PC-3 (cell line): Measurements from ENCODE around the gene LIPG. TPM values are rescaled to one million over a fixed set of nuclear protein-coding genes. Genes with fewer than 3 reads are reported as not detected.

Experiments
- ATAC-seq: fragments of 200-7000 bp; cut with Tn5 transposase; 2 replicates; pipeline ENCODE4 v1.9.1; 2020; ENCODE audit warnings: mild to moderate bottlenecking, moderate library complexity
- BruUV-seq: library from RNA; stranded (reverse); fragments of 400-500 nt; replicated peaks from 2 replicates; lab custom pipeline; 2021; lab: Mats Ljungman, UMichigan
- CTCF ChIA-PET: fragments of 300-600 bp; sonication (Branson Sonifier 250); formaldehyde crosslinking; loops from one replicate; lab custom pipeline; 2022; ENCODE audit warnings: antibody characterized with exemption; lab: Charles Lee
- POLR2A ChIA-PET: fragments of 300-600 bp; sonication (Branson Sonifier 250); formaldehyde crosslinking; loops from one replicate; lab custom pipeline; 2022; ENCODE audit warnings: antibody characterized with exemption; ENCODE audit not compliant: unreplicated experiment; lab: Charles Lee
- DNase-seq: peaks from one replicate; pipeline ENCODE4 v3.0.0-alpha.2; 2015
- H2AFZ ChIP-seq: fragments of 300-600 bp; sonication (generic); 2 replicates; pipeline ENCODE4 v1.6.0; 2016; ENCODE audit warnings: antibody characterized with exemption, low read length
- H3F3A ChIP-seq: fragments of 300-600 bp; sonication (generic); one replicate; pipeline ENCODE4 v1.6.0; 2017; ENCODE audit warnings: antibody characterized with exemption, low read length, control low read depth, mild to moderate bottlenecking; ENCODE audit not compliant: unreplicated experiment
- H3K27ac ChIP-seq: fragments of 300-600 bp; sonication (generic); 2 replicates; pipeline ENCODE4 v1.5.1; 2016; ENCODE audit warnings: mild to moderate bottlenecking, low read length
- H3K27me3 ChIP-seq: fragments of 300-600 bp; sonication (generic); 2 replicates; pipeline ENCODE4 v1.6.1; 2016; ENCODE audit warnings: low read length, mixed read lengths
- H3K36me3 ChIP-seq: fragments of 300-600 bp; sonication (generic); 2 replicates; pipeline ENCODE4 v1.6.1; 2016; ENCODE audit warnings: low read depth, mixed run types, low read length, mixed read lengths
- H3K4me1 ChIP-seq: fragments of 300-600 bp; sonication (generic); 2 replicates; pipeline ENCODE4 v1.5.1; 2016; ENCODE audit warnings: low read length; ENCODE audit not compliant: insufficient read depth
- H3K4me2 ChIP-seq: fragments of 300-600 bp; sonication (generic); 2 replicates; pipeline ENCODE4 v1.6.0; 2016; ENCODE audit warnings: low read length
- H3K4me3 ChIP-seq: fragments of 300-600 bp; sonication (generic); 2 replicates; pipeline ENCODE4 v1.5.1; 2016; ENCODE audit warnings: mild to moderate bottlenecking, low read length, mixed read lengths
- H3K79me2 ChIP-seq: fragments of 300-600 bp; sonication (generic); 2 replicates; pipeline ENCODE4 v1.6.1; 2017; ENCODE audit warnings: low read length, mixed read lengths
- H3K9ac ChIP-seq: fragments of 300-600 bp; sonication (generic); 2 replicates; pipeline ENCODE4 v1.6.0; 2016; ENCODE audit warnings: mild to moderate bottlenecking, low read length
- H3K9me2 ChIP-seq: fragments of 300-600 bp; sonication (generic); replicated peaks from 2 replicates; pipeline ENCODE4 v1.6.1; 2016; ENCODE audit warnings: mixed run types, low read length, mixed read lengths
- H3K9me3 ChIP-seq: fragments of 300-600 bp; sonication (generic); 2 replicates; pipeline ENCODE4 v1.6.1; 2016; ENCODE audit warnings: low read length, mixed read lengths
- H4K20me1 ChIP-seq: fragments of 300-600 bp; sonication (generic); 2 replicates; pipeline ENCODE4 v1.6.1; 2016; ENCODE audit warnings: low read length, mixed read lengths
- EZH2 ChIP-seq: fragments of 300-600 bp; sonication (generic); IDR thresholded peaks from one replicate; pipeline ENCODE4 v1.6.1; 2017; ENCODE audit warnings: antibody characterized with exemption, mild to moderate bottlenecking, low read length; ENCODE audit not compliant: unreplicated experiment
- EZH2phosphoT487 ChIP-seq: fragments of 300-600 bp; sonication (generic); IDR thresholded peaks from 2 replicates; pipeline ENCODE4 v1.6.1; 2018; ENCODE audit warnings: mild to moderate bottlenecking, antibody characterized with exemption, low read length, borderline replicate concordance
- intact Hi-C: fragments of 100-400 bp; cut with micrococcal nuclease; formaldehyde crosslinking; loops from 2 replicates; pipeline ENCODE4 v1.9.0; 2023
- total RNA-seq: library from RNA; depleted of rRNA; stranded (reverse); fragments of >200 nt; gene quantifications from 2 replicates; pipeline ENCODE4 v1.2.3, GENCODE V29; 2014
- TF ChIP-seq, protein P1 (sequence below): fragments of 300-600 bp; sonication (generic); conservative IDR thresholded peaks from 2 replicates; pipeline ENCODE4 v1.5.1; 2017; ENCODE audit warnings: antibody characterized with exemption, low read depth, mild to moderate bottlenecking, low read length

The LIPG gene
- total RNA-seq, 1 experiment from 2014 or later: 14.8 TPM

DNA sequence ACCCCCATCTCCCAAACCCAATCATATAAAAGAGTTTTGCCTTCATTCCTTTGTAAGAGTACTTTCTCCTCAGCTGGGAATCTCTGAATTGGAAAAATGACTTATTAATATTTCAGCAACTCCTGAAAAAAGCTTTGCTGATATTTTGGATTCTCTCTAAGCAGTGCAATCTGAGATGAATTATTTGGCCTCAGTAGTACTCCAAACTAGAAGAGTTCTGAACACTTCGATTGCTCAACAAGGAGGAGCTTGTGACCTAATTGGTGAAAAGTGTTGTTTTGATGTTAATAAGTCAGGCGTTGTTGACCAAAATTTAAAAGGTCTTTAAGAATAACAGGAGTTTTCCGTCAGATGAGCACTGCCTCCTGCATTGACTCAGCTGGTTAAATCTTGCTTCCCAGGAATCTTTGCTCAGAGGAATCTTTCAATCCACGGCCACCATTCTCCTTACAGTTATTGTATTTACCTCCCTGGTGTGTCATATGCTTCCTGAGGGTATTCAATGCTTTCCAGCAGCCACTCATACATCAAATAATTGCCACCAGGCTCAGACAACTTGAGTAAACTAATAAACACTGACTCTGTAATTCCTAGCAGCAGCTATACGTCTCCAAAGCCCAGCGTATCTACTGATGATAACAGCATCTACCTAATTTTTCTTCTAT, 24.5 kb upstream of the LIPG start:
- ChIA-PET POLR2A (no interaction called here), CTCF (no interaction called here)
- TF ChIP-seq EZH2 (no peak), EZH2phosphoT487 (no peak)
- TF ChIP-seq, protein P1, sequence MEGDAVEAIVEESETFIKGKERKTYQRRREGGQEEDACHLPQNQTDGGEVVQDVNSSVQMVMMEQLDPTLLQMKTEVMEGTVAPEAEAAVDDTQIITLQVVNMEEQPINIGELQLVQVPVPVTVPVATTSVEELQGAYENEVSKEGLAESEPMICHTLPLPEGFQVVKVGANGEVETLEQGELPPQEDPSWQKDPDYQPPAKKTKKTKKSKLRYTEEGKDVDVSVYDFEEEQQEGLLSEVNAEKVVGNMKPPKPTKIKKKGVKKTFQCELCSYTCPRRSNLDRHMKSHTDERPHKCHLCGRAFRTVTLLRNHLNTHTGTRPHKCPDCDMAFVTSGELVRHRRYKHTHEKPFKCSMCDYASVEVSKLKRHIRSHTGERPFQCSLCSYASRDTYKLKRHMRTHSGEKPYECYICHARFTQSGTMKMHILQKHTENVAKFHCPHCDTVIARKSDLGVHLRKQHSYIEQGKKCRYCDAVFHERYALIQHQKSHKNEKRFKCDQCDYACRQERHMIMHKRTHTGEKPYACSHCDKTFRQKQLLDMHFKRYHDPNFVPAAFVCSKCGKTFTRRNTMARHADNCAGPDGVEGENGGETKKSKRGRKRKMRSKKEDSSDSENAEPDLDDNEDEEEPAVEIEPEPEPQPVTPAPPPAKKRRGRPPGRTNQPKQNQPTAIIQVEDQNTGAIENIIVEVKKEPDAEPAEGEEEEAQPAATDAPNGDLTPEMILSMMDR: no peak
- no peaks in the 10 kb centered on the region for H3K27me3 ChIP-seq
- H3K27ac ChIP-seq: peak overlapping the region; percentile 55
- H3F3A ChIP-seq: no peaks in the 10 kb centered on the region
- H3K4me3 ChIP-seq: no peak overlapping the region
- ATAC-seq: peak; percentile 98
- no TSS peak for BruUV-seq
- H3K9ac ChIP-seq: peak overlapping the region; percentile 20; the same call in 1 of the 2 replicates
- H3K9me2 ChIP-seq: no peaks in the 10 kb centered on the region
- no peaks in the 10 kb centered on the region for H3K9me3 ChIP-seq
- H3K4me1 ChIP-seq: peaks cover 16% of the 10 kb centered on the region; the same call in 1 of the 2 replicates
- no peaks in the 10 kb centered on the region for H4K20me1 ChIP-seq
- peak; percentile 60 for DNase-seq
- intact Hi-C loops: no loop called here
- H3K36me3 ChIP-seq: no peaks in the 10 kb centered on the region
- no peaks in the 10 kb centered on the region for H3K79me2 ChIP-seq
- peak overlapping the region; percentile 49 for H3K4me2 ChIP-seq
- peak overlapping the region; percentile 64 for H2AFZ ChIP-seq

- no peak overlapping the region for H3K4me2 ChIP-seq
- POLR2A ChIA-PET: no interaction called here
These were observed 17.5 kb upstream of the LIPG start for GRCh38 chr18:49544362-49544761.

GRCh38 chr18:49546278-49546677, 15.6 kb upstream of the LIPG start:
- no peak for DNase-seq
- ChIA-PET POLR2A (no interaction called here), CTCF (no interaction called here)
- Histone ChIP-seq H2AFZ (no peak overlapping the region), H3K9me3 (no peaks in the 10 kb centered on the region), H3K27me3 (no peaks in the 10 kb centered on the region), H3K9ac (no peak overlapping the region), H3K4me2 (no peak overlapping the region), H3K4me3 (no peak overlapping the region), H3K27ac (no peak overlapping the region), H3K4me1 (peaks cover 8% of the 10 kb centered on the region), H3F3A (no peaks in the 10 kb centered on the region), H4K20me1 (no peaks in the 10 kb centered on the region), H3K79me2 (no peaks in the 10 kb centered on the region), H3K9me2 (no peaks in the 10 kb centered on the region), H3K36me3 (no peaks in the 10 kb centered on the region)
- no peak for ATAC-seq
- BruUV-seq: no TSS peak
- TF ChIP-seq EZH2phosphoT487 (no peak), EZH2 (no peak)
- TF ChIP-seq, protein P1: no peak
- intact Hi-C loops: no loop called here

More at GRCh38 chr18:49544362-49544761, 17.5 kb upstream of the LIPG start:
- Histone ChIP-seq H3F3A (no peaks in the 10 kb centered on the region), H3K27me3 (no peaks in the 10 kb centered on the region), H4K20me1 (no peaks in the 10 kb centered on the region), H3K4me3 (no peak overlapping the region), H3K4me1 (peaks cover 8% of the 10 kb centered on the region), H3K36me3 (no peaks in the 10 kb centered on the region), H2AFZ (no peak overlapping the region), H3K9ac (no peak overlapping the region), H3K27ac (no peak overlapping the region), H3K79me2 (no peaks in the 10 kb centered on the region), H3K9me3 (no peaks in the 10 kb centered on the region), H3K9me2 (no peaks in the 10 kb centered on the region)
- no peak for DNase-seq
- CTCF ChIA-PET: no interaction called here
- no TSS peak for BruUV-seq
- TF ChIP-seq EZH2 (no peak), EZH2phosphoT487 (no peak)
- TF ChIP-seq, protein P1: no peak
- intact Hi-C loops: no loop called here
- no peak for ATAC-seq
